ENCODE results near the gene AIFM3. TPM values are rescaled to one million over a fixed set of nuclear protein-coding genes. Genes with fewer than 3 reads are reported as not detected.

Gene AIFM3
- total and polyA plus RNA-seq, 2 of the 13 experiments (the other 11 are each of a cell fraction or from before 2014, with no cell fraction given), result 9.0 to 15.3 TPM

DNA sequence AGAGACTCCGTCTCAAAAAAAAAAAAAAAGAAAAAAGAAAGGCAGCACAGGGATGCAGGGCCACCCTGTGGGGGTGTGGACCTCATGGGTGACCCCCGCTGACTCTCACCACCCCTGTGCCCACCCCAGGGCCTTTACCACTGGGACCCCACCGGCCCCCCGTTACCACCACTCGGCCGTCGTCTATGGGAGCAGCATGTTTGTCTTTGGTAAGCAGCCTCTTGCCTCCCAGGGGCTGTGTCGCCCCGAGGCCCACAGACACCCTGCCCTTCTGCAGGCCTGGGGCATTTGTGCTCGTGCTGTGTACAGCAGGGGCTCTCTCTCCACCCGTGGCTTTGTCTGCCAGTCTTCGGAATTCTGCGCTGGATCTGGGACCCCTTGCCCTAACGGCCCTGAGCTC is 20.3 kb downstream of the AIFM3 start:
- ATAC-seq (no peak), DNase-seq (ENCODE audit: low spot score) (no peak), FAIRE-seq (no peak)
- Histone ChIP-seq H3K79me2 (ENCODE audit: insufficient read depth, low read length) (peaks cover 7% of the 10 kb centered on the region), H3K4me1 (ENCODE audit: insufficient read depth, low read length) (peaks cover 11% of the 10 kb centered on the region), H3K4me3 (replicated peaks in 1 of 3; ENCODE audit: insufficient read depth in 1 of 3, low read depth in 2 of 3, low read length in 3 of 3) (no peak overlapping the region), H4K20me1 (ENCODE audit: insufficient read depth, low read length) (no peaks in the 10 kb centered on the region), H3K4me2 (ENCODE audit: low read depth, low read length) (no peak overlapping the region), H3K9me3 (ENCODE audit: low read length) (no peaks in the 10 kb centered on the region), H3K9ac (ENCODE audit: insufficient read depth, low read depth, low read length) (no peak overlapping the region), H3K36me3 (replicated peaks in 1 of 2; ENCODE audit: control insufficient read depth in 1 of 2, insufficient read depth in 2 of 2, low read length in 2 of 2) (peaks cover 2 to 31% of the 10 kb centered on the region in 2 experiments), H3K27me3 (ENCODE audit: control insufficient read depth in 1 of 2, insufficient read depth in 2 of 2, low read length in 2 of 2) (no peaks in the 10 kb centered on the region; a peak in 1 of 5 replicates), H3K27ac (ENCODE audit: extremely low read length, insufficient read depth, low read length) (no peak overlapping the region), H2AFZ (ENCODE audit: low read length) (no peak overlapping the region)
- in situ Hi-C loops (cut with HindIII; ENCODE audit: extremely low pct_ligation_motif_present, low pct_unique_long_range_greater_than_20kb), result no loop called here
- POLR2A ChIA-PET, result no interaction called here
- 91% methylated on average over 11 of the region's 14 CpGs for WGBS (ENCODE audit: low lambda C conversion rate)
- BruUV-seq (replicated peaks), result no TSS peak
- peak; percentile 43 for TF ChIP-seq AGO2 (optimal IDR thresholded peaks at IDR 0.05; ENCODE audit: low read depth, low read length)
- 0 out of 2 replicates have a peak, but pooled peaks have one; percentile 27 for TF ChIP-seq RBFOX2 (IDR thresholded peaks at IDR 0.05; ENCODE audit: low read depth, low read length)
- TF ChIP-seq HDAC2 (CRISPR knock-in tag; IDR thresholded peaks at IDR 0.05), result no peak
- intact Hi-C loops (cut with micrococcal nuclease; ENCODE audit: unreplicated experiment), result no loop called here
- CTCF ChIA-PET (ENCODE audit: low intra/inter-chr PET ratio, low total read pairs), result no interaction called here

- Histone ChIP-seq H3K36me3 (replicated peaks in 1 of 2; ENCODE audit: control insufficient read depth in 1 of 2, insufficient read depth in 2 of 2, low read length in 2 of 2) (peaks cover 2 to 35% of the 10 kb centered on the region in 2 experiments), H3K79me2 (ENCODE audit: insufficient read depth, low read length) (no peaks in the 10 kb centered on the region), H3K9me3 (ENCODE audit: low read length) (no peaks in the 10 kb centered on the region), H3K4me1 (ENCODE audit: insufficient read depth, low read length) (0 out of 2 replicates have a peak, but pooled peaks cover under 1% of the 10 kb centered on the region), H3K4me2 (ENCODE audit: low read depth, low read length) (no peak overlapping the region), H4K20me1 (ENCODE audit: insufficient read depth, low read length) (no peaks in the 10 kb centered on the region), H2AFZ (ENCODE audit: low read length) (no peak overlapping the region), H3K27me3 (ENCODE audit: control insufficient read depth in 1 of 2, insufficient read depth in 2 of 2, low read length in 2 of 2) (no peaks in the 10 kb centered on the region), H3K4me3 (replicated peaks in 1 of 3; ENCODE audit: insufficient read depth in 1 of 3, low read depth in 2 of 3, low read length in 3 of 3) (no peak overlapping the region), H3K9ac (ENCODE audit: insufficient read depth, low read depth, low read length) (no peak overlapping the region), H3K27ac (ENCODE audit: extremely low read length, insufficient read depth, low read length) (no peak overlapping the region)
- no peak for TF ChIP-seq RNF219 (CRISPR knock-in tag; IDR thresholded peaks at IDR 0.05)
- no peak for TF ChIP-seq EED (CRISPR knock-in tag; IDR thresholded peaks at IDR 0.05)
- TF ChIP-seq, protein P1, sequence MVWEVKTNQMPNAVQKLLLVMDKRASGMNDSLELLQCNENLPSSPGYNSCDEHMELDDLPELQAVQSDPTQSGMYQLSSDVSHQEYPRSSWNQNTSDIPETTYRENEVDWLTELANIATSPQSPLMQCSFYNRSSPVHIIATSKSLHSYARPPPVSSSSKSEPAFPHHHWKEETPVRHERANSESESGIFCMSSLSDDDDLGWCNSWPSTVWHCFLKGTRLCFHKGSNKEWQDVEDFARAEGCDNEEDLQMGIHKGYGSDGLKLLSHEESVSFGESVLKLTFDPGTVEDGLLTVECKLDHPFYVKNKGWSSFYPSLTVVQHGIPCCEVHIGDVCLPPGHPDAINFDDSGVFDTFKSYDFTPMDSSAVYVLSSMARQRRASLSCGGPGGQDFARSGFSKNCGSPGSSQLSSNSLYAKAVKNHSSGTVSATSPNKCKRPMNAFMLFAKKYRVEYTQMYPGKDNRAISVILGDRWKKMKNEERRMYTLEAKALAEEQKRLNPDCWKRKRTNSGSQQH (CRISPR knock-in tag; IDR thresholded peaks at IDR 0.05; ENCODE audit: low read depth), result no peak
- TF ChIP-seq SMAD1 (CRISPR knock-in tag; IDR thresholded peaks at IDR 0.05; ENCODE audit: borderline replicate concordance, low read depth), result no peak
- TF ChIP-seq REXO4 (CRISPR knock-in tag; IDR thresholded peaks at IDR 0.05; ENCODE audit: borderline replicate concordance), result no peak
- TF ChIP-seq, protein P2, sequence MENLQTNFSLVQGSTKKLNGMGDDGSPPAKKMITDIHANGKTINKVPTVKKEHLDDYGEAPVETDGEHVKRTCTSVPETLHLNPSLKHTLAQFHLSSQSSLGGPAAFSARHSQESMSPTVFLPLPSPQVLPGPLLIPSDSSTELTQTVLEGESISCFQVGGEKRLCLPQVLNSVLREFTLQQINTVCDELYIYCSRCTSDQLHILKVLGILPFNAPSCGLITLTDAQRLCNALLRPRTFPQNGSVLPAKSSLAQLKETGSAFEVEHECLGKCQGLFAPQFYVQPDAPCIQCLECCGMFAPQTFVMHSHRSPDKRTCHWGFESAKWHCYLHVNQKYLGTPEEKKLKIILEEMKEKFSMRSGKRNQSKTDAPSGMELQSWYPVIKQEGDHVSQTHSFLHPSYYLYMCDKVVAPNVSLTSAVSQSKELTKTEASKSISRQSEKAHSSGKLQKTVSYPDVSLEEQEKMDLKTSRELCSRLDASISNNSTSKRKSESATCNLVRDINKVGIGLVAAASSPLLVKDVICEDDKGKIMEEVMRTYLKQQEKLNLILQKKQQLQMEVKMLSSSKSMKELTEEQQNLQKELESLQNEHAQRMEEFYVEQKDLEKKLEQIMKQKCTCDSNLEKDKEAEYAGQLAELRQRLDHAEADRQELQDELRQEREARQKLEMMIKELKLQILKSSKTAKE (CRISPR knock-in tag; IDR thresholded peaks at IDR 0.05; ENCODE audit: borderline replicate concordance), result no peak
- CTCF ChIA-PET (ENCODE audit: low intra/inter-chr PET ratio, low total read pairs), result no interaction called here
- in situ Hi-C loops (cut with HindIII; ENCODE audit: extremely low pct_ligation_motif_present, low pct_unique_long_range_greater_than_20kb) (no loop called here), intact Hi-C loops (cut with micrococcal nuclease; ENCODE audit: unreplicated experiment) (no loop called here)
- POLR2A ChIA-PET, result no interaction called here
- no TSS peak for BruUV-seq (replicated peaks)
- no peak for FAIRE-seq
- ATAC-seq, result no peak
- 100% methylated on average over 9 of the region's 16 CpGs for WGBS (ENCODE audit: low lambda C conversion rate)
- no peak for DNase-seq (ENCODE audit: low spot score)
These were observed 21.7 kb downstream of the AIFM3 start for GRCh38 chr22:20988573-20989322.
